Stimulated activated naive CD8-positive, alpha-beta T cell treated with anti-CD3 and anti-CD28 coated beads, Interleukin-15, amount 100 ng/mL, for 72 hours (primary cell): ENCODE results near the gene THUMPD3.

Experiments used
- ATAC-seq: fragments of 150-1000 bp; cut with Tn5 transposase; 2 replicates; pipeline ENCODE4 v1.10.0; 2021; ENCODE audit warnings: mild to moderate bottlenecking, moderate library complexity
- DNase-seq, 2 donors: peaks; one replicate each; pipeline ENCODE4 v3.0.0; 2021 to 2022
- H3K27ac Mint-ChIP-seq, 2 donors: one replicate each; pipeline ENCODE4 v1.8.0; 2022; ENCODE audit warnings: mild to moderate bottlenecking in 2 of 2, mixed read lengths in 2 of 2, moderate library complexity in 2 of 2
- H3K27me3 Mint-ChIP-seq: one replicate; pipeline ENCODE4 v1.8.0; 2022; ENCODE audit warnings: mixed read lengths
- H3K4me1 Mint-ChIP-seq: one replicate; pipeline ENCODE4 v1.8.0; 2022; ENCODE audit warnings: mild to moderate bottlenecking, mixed read lengths
- H3K4me3 Mint-ChIP-seq, 2 donors: one replicate each; pipeline ENCODE4 v1.8.0; 2022; ENCODE audit warnings: mild to moderate bottlenecking in 2 of 2, mixed read lengths in 2 of 2, moderate library complexity in 1 of 2
- H3K9me3 Mint-ChIP-seq, 2 donors: one replicate each; pipeline ENCODE4 v1.8.0; 2022; ENCODE audit warnings: mixed read lengths in 2 of 2

The THUMPD3 gene

GRCh38 chr3:9416139-9416780 is 53.4 kb downstream of the THUMPD3 start:
- H3K27me3 Mint-ChIP-seq: no peaks in the 10 kb centered on the region
- DNase-seq (no peak), ATAC-seq (no peak)
- no peaks in the 10 kb centered on the region for H3K9me3 Mint-ChIP-seq
- H3K4me1 Mint-ChIP-seq: peaks cover 54% of the 10 kb centered on the region
- no peak overlapping the region for H3K27ac Mint-ChIP-seq
- no peak overlapping the region for H3K4me3 Mint-ChIP-seq

GRCh38 chr3:9420850-9421549 is 58.1 kb downstream of the THUMPD3 start:
- no peak overlapping the region for H3K4me3 Mint-ChIP-seq
- H3K27me3 Mint-ChIP-seq: no peaks in the 10 kb centered on the region
- peaks cover 59% of the 10 kb centered on the region for H3K4me1 Mint-ChIP-seq
- H3K9me3 Mint-ChIP-seq: no peaks in the 10 kb centered on the region
- H3K27ac Mint-ChIP-seq: peak overlapping the region in 1 of 2 donors; percentile 75
- ATAC-seq: no peak
- no peak for DNase-seq

- peak overlapping the region; percentile 2 to 63 for H3K4me3 Mint-ChIP-seq
- peak; percentile 90 for ATAC-seq
- peak overlapping the region; percentile 84 to 98 for H3K27ac Mint-ChIP-seq
- no peaks in the 10 kb centered on the region for H3K9me3 Mint-ChIP-seq
- peak; percentile 13 to 24 for DNase-seq
- no peaks in the 10 kb centered on the region for H3K27me3 Mint-ChIP-seq
- H3K4me1 Mint-ChIP-seq: peaks cover 47% of the 10 kb centered on the region
Observed at GRCh38 chr3:9422712-9423424, 60.0 kb downstream of the THUMPD3 start.

DNA sequence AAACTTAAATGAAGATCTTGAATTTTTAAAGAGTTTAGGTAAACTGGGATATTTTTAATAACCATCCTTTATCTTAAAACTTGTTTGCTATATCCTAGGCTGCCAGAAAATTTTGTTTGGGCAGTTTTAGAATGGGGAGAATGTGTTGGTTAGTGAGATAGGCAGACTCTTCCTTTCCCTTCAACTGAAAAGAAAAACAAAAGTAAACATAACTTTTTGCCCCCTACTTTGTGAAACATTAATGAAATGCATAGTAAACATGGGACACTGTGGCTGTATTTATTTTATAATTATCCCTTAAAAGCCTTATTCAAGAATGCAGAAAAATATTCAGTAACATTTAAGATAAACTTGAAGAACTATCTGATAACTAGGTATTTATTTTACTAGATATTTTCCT is 65.6 kb downstream of the THUMPD3 start:
- ATAC-seq (no peak), DNase-seq (no peak)
- H3K27me3 Mint-ChIP-seq: no peaks in the 10 kb centered on the region
- no peaks in the 10 kb centered on the region for H3K9me3 Mint-ChIP-seq
- H3K4me1 Mint-ChIP-seq: peaks cover 7% of the 10 kb centered on the region
- H3K27ac Mint-ChIP-seq: no peak overlapping the region
- H3K4me3 Mint-ChIP-seq: no peak overlapping the region

DNA sequence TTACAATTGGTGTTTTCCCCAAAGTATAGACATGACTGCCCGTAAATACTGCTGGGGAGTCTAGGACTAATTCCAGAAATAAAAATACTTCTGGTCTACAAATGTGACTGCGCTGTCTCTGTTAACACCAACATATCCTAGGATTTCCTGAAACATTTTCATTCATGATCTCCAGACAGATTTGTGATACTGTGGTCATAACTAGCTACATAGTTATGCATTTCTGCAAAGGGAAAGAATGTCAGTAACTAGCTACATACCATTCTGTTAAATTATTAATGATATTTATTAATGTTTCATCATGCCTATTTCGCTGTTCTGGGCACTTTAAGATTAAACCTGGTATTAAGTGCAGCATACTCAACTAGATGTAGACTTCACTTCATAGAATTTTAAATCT is 67.9 kb downstream of the THUMPD3 start:
- no peaks in the 10 kb centered on the region for H3K9me3 Mint-ChIP-seq
- no peak overlapping the region for H3K27ac Mint-ChIP-seq
- DNase-seq: no peak
- no peak overlapping the region for H3K4me3 Mint-ChIP-seq
- peaks cover 4% of the 10 kb centered on the region for H3K4me1 Mint-ChIP-seq
- no peaks in the 10 kb centered on the region for H3K27me3 Mint-ChIP-seq
- no peak for ATAC-seq

GRCh38 chr3:9433627-9434521 is 71.0 kb downstream of the THUMPD3 start:
- no peak for DNase-seq
- Mint-ChIP-seq H3K27ac (no peak overlapping the region), H3K27me3 (no peaks in the 10 kb centered on the region), H3K4me3 (no peak overlapping the region), H3K4me1 (peaks cover 11% of the 10 kb centered on the region), H3K9me3 (no peaks in the 10 kb centered on the region)
- no peak for ATAC-seq

DNA sequence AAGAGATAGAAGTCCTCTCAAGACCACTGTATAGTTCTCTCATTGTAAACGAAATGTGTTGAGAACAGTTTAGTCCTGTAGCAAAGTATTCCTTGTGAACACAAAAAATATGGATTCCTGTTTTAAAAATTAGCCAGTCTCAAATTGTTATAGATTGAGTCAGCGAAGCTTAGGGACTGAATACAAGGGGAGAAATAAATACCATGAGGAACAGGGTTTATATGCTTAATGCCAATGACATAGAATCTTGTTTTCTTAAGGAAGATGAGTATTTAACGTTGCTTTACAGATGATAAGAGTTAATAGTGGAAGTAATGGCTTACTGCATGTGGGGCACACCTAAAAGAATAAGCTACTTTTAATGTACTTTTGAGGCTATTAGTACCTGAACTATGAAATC is 72.5 kb downstream of the THUMPD3 start:
- ATAC-seq: no peak
- H3K9me3 Mint-ChIP-seq: no peaks in the 10 kb centered on the region
- peak overlapping the region in 1 of 2 donors; percentile 27 for H3K27ac Mint-ChIP-seq
- H3K27me3 Mint-ChIP-seq: no peaks in the 10 kb centered on the region
- H3K4me3 Mint-ChIP-seq: no peak overlapping the region
- no peak for DNase-seq
- H3K4me1 Mint-ChIP-seq: peaks cover 11% of the 10 kb centered on the region
